Activated CD8-positive, alpha-beta T cell treated with anti-CD3 and anti-CD28 coated beads for 36 hours (primary cell): Measurements from ENCODE around the gene CACNG4. TPM values are rescaled to one million over a fixed set of nuclear protein-coding genes. Genes with fewer than 3 reads are reported as not detected.
A peak's percentile ranks its signal among the peaks of the same experiment; 100 is the strongest.

Source experiments
- ATAC-seq: fragments of 200-7000 bp; cut with Tn5 transposase; one replicate; pipeline ENCODE4 v1.10.0; 2021; ENCODE audit warnings: mild to moderate bottlenecking, moderate library complexity
- CTCF ChIA-PET: fragments of 350-600 bp; sonication (Branson Sonifier 250); formaldehyde crosslinking; loops from one replicate; lab custom pipeline; 2021; ENCODE audit warnings: antibody characterized with exemption; lab: Charles Lee
- POLR2A ChIA-PET: fragments of 350-600 bp; sonication (Branson Sonifier 250); formaldehyde crosslinking; loops from one replicate; lab custom pipeline; 2021; ENCODE audit warnings: antibody characterized with exemption; lab: Charles Lee
- DNase-seq: peaks from one replicate; pipeline ENCODE4 v3.0.0-alpha.2; 2020
- H3K27ac Mint-ChIP-seq: one replicate; pipeline ENCODE4 v1.8.0; 2021; ENCODE audit warnings: mild to moderate bottlenecking, mixed read lengths
- H3K27me3 Mint-ChIP-seq: one replicate; pipeline ENCODE4 v1.8.0; 2021; ENCODE audit warnings: mixed read lengths
- H3K36me3 Mint-ChIP-seq: one replicate; pipeline ENCODE4 v1.8.0; 2021; ENCODE audit warnings: low read depth, mixed read lengths
- H3K4me1 Mint-ChIP-seq: one replicate; pipeline ENCODE4 v1.8.0; 2021; ENCODE audit warnings: low read depth, mixed read lengths
- H3K4me3 Mint-ChIP-seq: one replicate; pipeline ENCODE4 v1.8.0; 2021; ENCODE audit warnings: mild to moderate bottlenecking, moderate library complexity, mixed read lengths
- H3K9me3 Mint-ChIP-seq: one replicate; pipeline ENCODE4 v1.8.0; 2021; ENCODE audit warnings: mixed read lengths
- intact Hi-C: fragments of 100-400 bp; cut with micrococcal nuclease; formaldehyde crosslinking; loops from one replicate; pipeline ENCODE4 v1.10.0; 2022
- total RNA-seq, 2 experiments: library from RNA; stranded (reverse); gene quantifications; one replicate each; pipeline ENCODE4 v1.2.3, GENCODE V29; 2021
- TF ChIP-seq, protein P1 (sequence below): fragments of 200-600 bp; IDR thresholded peaks from one replicate; pipeline ENCODE4 v1.8.0; 2022; ENCODE audit warnings: antibody characterized with exemption, mild to moderate bottlenecking

Gene CACNG4
- total RNA-seq, 2 experiments from 2014 or later: not detected

DNA sequence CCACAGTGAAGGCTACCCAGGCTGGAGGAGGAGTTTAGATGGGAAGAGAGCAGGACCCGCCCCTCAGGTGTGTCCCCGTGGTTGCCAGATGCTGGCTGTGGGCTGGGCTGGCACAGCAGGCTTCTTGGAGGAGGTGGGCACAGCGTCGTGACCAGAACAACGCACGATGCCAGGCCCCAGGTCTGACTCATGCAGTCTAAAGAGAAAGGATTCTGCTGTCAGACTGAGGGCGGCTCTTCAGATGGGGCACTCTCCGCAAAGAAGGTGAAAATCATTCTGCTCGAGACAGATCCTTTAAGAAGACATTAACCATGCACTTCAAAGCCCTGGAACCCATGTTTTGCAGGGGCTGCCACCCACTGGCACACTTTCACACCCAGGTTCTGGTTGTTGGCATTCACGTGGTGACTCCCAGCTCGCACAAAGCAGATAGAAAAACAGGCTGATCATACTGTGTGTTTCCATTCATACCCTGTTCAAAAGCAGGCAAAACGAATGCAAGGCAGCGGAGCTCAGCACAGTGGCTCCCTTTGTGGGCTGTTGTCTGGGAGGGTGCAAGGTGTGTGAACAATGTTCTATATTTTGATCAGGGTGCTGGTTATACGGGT, 19.0 kb downstream of the CACNG4 start:
- ATAC-seq: peak; percentile 53
- Mint-ChIP-seq H3K4me3 (no peak overlapping the region), H3K27me3 (peaks cover 33% of the 10 kb centered on the region), H3K4me1 (peaks cover 7% of the 10 kb centered on the region), H3K36me3 (no peaks in the 10 kb centered on the region), H3K27ac (no peak overlapping the region), H3K9me3 (no peaks in the 10 kb centered on the region)
- TF ChIP-seq, protein P1, sequence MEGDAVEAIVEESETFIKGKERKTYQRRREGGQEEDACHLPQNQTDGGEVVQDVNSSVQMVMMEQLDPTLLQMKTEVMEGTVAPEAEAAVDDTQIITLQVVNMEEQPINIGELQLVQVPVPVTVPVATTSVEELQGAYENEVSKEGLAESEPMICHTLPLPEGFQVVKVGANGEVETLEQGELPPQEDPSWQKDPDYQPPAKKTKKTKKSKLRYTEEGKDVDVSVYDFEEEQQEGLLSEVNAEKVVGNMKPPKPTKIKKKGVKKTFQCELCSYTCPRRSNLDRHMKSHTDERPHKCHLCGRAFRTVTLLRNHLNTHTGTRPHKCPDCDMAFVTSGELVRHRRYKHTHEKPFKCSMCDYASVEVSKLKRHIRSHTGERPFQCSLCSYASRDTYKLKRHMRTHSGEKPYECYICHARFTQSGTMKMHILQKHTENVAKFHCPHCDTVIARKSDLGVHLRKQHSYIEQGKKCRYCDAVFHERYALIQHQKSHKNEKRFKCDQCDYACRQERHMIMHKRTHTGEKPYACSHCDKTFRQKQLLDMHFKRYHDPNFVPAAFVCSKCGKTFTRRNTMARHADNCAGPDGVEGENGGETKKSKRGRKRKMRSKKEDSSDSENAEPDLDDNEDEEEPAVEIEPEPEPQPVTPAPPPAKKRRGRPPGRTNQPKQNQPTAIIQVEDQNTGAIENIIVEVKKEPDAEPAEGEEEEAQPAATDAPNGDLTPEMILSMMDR: no peak
- no peak for DNase-seq
- intact Hi-C loops: no loop called here
- CTCF ChIA-PET: no interaction called here
- POLR2A ChIA-PET: interaction anchor here (0.7 kb wide), 1 partner anchor 59 kb away, joined by 3 read pairs; no protein-coding TSS in a partner anchor

DNA sequence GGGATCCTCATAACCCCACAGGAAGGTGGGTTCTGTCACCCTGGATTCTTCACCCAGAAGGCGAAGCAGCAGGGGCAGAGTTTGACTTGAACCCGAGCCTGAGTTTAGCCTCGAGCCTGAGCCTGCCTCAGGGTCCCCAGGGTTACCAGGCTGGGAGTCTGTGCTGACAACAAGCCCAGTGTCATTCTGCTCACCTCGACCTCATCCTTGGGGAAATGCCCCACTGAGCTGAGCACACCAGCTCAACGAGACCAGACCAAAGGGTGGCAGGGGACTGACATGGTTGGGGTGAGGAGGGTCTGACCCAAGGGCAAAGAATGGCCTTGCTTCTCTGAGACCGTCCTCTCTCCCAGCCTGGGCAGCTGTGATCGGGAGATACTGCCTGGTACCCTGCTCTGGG, 20.2 kb downstream of the CACNG4 start:
- ChIA-PET CTCF (no interaction called here), POLR2A (no interaction called here)
- no peak overlapping the region for H3K27ac Mint-ChIP-seq
- DNase-seq (no peak), ATAC-seq (no peak)
- no peak overlapping the region for H3K4me3 Mint-ChIP-seq
- H3K36me3 Mint-ChIP-seq: no peaks in the 10 kb centered on the region
- peaks cover 7% of the 10 kb centered on the region for H3K4me1 Mint-ChIP-seq
- H3K9me3 Mint-ChIP-seq: no peaks in the 10 kb centered on the region
- TF ChIP-seq, protein P1: no peak
- H3K27me3 Mint-ChIP-seq: peaks cover 29% of the 10 kb centered on the region
- intact Hi-C loops: no loop called here

DNA sequence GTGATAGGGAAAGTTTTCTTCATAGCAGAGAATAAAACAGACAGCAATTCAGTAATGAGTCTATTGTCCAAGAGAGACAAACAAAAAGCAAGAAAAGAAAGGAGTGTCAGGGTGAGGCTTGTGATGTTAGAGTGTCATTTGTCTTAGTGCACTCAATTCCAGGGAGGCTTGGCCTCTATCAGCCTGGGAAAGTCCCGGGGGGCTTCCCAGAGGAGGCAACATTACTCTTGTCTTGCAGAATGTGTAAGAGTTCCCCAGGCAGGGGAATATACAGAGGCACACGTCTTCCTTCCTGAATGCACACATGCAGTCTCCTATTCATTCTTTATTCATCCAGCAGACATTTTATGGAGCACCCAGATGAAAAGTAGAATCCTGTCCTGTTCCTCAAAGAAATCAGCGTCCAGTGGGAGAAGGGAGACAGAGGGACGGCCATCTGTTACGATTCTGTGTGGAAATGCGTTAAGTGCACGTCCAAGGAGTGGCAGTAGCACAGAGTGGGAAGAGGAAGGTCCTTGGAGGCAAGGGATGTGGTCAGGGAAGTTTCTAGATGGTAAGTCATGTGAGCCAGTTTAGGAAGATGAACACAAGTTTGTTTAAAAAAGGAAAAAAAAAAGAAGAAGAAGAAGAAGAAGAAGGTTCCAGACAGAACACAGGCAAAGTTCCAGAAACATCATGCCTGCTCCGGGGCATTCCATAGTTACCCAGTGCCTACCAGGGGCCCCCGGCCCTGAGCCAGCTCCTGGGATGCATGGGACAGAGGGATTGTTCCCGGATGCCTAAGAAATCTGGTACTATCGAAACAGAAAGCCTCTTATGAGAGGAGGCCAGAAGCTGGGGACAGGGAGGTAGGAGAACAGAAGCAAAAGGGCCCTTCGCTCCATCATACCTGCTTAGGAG, 21.1 kb downstream of the CACNG4 start:
- ChIA-PET CTCF (no interaction called here), POLR2A (no interaction called here)
- intact Hi-C loops: no loop called here
- Mint-ChIP-seq H3K4me3 (no peak overlapping the region), H3K4me1 (peaks cover 7% of the 10 kb centered on the region), H3K9me3 (no peaks in the 10 kb centered on the region), H3K27ac (no peak overlapping the region), H3K36me3 (no peaks in the 10 kb centered on the region), H3K27me3 (peaks cover 28% of the 10 kb centered on the region)
- DNase-seq (peak; percentile 40), ATAC-seq (peak; percentile 67)
- TF ChIP-seq, protein P1: no peak

DNA sequence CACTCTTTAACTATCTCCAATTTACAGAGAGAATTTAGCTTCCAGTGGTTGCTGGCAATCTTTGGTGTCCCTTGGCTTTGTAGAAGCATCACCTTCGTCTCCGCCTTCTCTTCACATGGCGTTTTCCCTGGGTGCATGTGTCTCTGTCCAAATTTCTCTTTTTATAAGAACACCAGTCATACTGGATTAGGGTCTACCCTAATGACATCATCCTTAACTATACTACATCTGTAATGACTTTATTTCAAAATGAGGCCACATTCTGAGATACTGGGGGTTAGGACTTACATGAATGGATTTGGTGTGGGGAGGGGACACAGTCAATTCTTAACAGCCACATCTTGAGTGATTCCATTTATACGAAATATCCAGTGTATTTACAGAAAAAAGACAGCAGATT, 22.2 kb downstream of the CACNG4 start:
- peaks cover 7% of the 10 kb centered on the region for H3K4me1 Mint-ChIP-seq
- H3K4me3 Mint-ChIP-seq: no peak overlapping the region
- no peaks in the 10 kb centered on the region for H3K9me3 Mint-ChIP-seq
- TF ChIP-seq, protein P1: no peak
- no peak for DNase-seq
- ATAC-seq: no peak
- H3K27me3 Mint-ChIP-seq: peaks cover 25% of the 10 kb centered on the region
- intact Hi-C loops: no loop called here
- ChIA-PET POLR2A (no interaction called here), CTCF (no interaction called here)
- no peak overlapping the region for H3K27ac Mint-ChIP-seq
- H3K36me3 Mint-ChIP-seq: no peaks in the 10 kb centered on the region

DNA sequence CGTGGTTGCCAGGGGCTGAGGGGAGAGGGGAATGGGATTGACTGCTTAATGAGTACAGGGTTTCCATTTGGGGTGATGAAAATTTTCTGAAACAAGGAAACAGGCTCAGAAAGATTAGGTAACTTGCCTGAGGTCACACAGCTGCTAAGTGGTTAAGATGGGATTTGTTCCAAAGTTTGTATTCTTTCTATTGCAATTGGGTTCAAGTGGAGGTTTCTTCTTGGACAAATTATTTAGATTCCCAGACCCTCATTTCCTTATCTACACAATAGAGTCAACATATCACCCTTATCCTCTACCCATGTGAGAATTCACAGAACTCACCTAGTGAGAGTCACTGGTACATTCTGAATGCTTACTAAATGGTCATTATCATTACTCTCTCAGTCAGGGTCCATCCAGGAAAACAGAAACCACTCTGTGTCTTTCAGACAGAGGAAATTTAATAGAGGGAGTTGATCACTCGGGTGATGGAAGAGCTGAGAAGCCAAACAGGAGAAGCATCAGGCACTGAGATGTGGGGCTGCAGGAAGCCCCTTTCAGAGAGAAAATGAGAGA, 22.6 kb downstream of the CACNG4 start:
- Mint-ChIP-seq H3K4me1 (peaks cover 7% of the 10 kb centered on the region), H3K9me3 (no peaks in the 10 kb centered on the region), H3K36me3 (no peaks in the 10 kb centered on the region), H3K4me3 (no peak overlapping the region), H3K27ac (no peak overlapping the region), H3K27me3 (peaks cover 25% of the 10 kb centered on the region)
- TF ChIP-seq, protein P1: no peak
- DNase-seq: no peak
- no peak for ATAC-seq
- ChIA-PET POLR2A (no interaction called here), CTCF (no interaction called here)
- intact Hi-C loops: no loop called here
